ENCODE data around the gene ACOT4.
"Not testable (repeated sequence)": the region's sequence is repeated elsewhere in the genome, so short reads cannot be mapped to it uniquely, and the experiment has no call there.

The ACOT4 gene

DNA sequence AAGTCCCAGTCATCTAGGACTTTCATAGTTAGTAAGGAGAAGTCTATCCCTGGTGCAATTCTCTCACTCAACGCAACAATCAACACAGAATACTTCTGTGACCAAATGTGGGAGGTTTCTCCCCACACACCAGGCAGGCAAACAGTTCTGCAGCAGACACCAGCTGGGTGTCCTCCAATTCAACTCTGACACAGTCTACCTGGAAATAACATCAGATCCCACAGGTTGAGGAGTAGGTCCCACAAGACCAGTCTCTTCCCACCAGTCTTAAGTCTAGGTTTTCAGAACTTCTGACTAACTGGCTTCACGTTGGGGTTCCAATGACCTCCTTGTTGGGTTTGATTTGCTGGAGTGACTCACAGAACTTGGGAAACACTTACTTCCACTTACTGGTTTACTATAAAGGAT, 35.5 kb downstream of the ACOT4 start:
- Histone ChIP-seq H3K36me3 (no peaks in the 10 kb centered on the region), H3K9me3 (no peaks in the 10 kb centered on the region; the same call in 1 of the 2 replicates), H3K27me3 (no peaks in the 10 kb centered on the region), H3K4me3 (ENCODE audit: low read depth, low read length) (no peak overlapping the region), H3K4me1 (peaks cover 6% of the 10 kb centered on the region; the same call in 1 of the 2 replicates)
- TF ChIP-seq, protein P1, sequence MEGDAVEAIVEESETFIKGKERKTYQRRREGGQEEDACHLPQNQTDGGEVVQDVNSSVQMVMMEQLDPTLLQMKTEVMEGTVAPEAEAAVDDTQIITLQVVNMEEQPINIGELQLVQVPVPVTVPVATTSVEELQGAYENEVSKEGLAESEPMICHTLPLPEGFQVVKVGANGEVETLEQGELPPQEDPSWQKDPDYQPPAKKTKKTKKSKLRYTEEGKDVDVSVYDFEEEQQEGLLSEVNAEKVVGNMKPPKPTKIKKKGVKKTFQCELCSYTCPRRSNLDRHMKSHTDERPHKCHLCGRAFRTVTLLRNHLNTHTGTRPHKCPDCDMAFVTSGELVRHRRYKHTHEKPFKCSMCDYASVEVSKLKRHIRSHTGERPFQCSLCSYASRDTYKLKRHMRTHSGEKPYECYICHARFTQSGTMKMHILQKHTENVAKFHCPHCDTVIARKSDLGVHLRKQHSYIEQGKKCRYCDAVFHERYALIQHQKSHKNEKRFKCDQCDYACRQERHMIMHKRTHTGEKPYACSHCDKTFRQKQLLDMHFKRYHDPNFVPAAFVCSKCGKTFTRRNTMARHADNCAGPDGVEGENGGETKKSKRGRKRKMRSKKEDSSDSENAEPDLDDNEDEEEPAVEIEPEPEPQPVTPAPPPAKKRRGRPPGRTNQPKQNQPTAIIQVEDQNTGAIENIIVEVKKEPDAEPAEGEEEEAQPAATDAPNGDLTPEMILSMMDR (IDR thresholded peaks at IDR 0.05; ENCODE audit: low read depth, low read length) = no peak
- no peak for DNase-seq

GRCh38 chr14:73630009-73630780, 38.5 kb downstream of the ACOT4 start:
- H3K4me3 ChIP-seq (ENCODE audit: low read depth, low read length) = no peak overlapping the region
- H3K27me3 ChIP-seq = no peaks in the 10 kb centered on the region
- DNase-seq = peak; percentile 15
- no peaks in the 10 kb centered on the region for H3K36me3 ChIP-seq
- TF ChIP-seq, protein P1 (IDR thresholded peaks at IDR 0.05; ENCODE audit: low read depth, low read length) = no peak
- no peaks in the 10 kb centered on the region; the same call in 1 of the 2 replicates for H3K9me3 ChIP-seq
- peaks cover 6% of the 10 kb centered on the region; the same call in 1 of the 2 replicates for H3K4me1 ChIP-seq

DNA sequence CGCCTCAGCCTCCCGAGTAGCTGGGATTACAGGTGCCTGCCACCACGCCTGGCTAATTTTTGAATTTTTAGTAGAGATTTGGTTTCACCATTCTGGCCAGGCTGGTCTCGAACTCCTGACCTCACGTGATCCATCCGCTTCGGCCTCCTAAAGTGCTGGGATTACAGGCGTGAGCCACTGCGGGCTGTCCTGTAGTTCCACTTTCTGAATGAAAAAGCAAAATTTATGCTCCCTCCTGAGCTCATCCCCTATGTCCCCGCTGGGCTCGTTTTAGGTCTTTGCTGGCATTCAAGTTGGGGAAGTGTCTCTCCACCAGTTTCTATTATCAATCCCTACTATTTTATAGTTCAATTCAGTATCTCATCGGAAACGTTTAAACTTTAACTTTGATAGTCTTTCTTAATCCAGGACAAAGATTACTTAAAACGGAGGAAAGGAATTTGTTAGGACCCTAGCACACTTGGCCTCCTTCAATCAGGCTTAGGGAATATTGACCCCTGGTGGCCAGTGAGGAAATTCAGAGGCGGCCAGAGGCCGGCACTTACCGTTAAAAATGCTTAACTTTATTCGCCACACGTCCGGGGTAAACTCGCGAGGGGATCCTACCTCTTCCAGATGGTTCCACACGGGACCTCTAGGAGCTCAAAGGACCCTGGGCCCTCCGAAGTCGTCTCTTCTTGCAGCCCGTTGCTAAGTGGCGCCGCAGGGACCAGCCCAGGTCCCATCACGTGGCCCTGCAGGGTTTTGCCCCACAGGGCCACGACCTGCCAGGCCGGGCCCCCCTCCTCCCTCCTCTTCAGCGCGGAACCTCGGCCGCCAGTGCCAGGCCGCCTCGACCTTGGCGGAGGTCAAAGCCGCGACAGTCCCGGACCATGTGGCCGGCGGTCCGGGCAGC, 41.7 kb downstream of the ACOT4 start:
- no peaks in the 10 kb centered on the region for H3K27me3 ChIP-seq
- DNase-seq = peak; percentile 57
- TF ChIP-seq, protein P1 (IDR thresholded peaks at IDR 0.05; ENCODE audit: low read depth, low read length) = peak; percentile 91
- H3K4me3 ChIP-seq (ENCODE audit: low read depth, low read length) = peak overlapping the region; percentile 61
- peaks cover 6% of the 10 kb centered on the region; the same call in 1 of the 2 replicates for H3K4me1 ChIP-seq
- H3K36me3 ChIP-seq = no peaks in the 10 kb centered on the region
- H3K9me3 ChIP-seq = no peaks in the 10 kb centered on the region

DNA sequence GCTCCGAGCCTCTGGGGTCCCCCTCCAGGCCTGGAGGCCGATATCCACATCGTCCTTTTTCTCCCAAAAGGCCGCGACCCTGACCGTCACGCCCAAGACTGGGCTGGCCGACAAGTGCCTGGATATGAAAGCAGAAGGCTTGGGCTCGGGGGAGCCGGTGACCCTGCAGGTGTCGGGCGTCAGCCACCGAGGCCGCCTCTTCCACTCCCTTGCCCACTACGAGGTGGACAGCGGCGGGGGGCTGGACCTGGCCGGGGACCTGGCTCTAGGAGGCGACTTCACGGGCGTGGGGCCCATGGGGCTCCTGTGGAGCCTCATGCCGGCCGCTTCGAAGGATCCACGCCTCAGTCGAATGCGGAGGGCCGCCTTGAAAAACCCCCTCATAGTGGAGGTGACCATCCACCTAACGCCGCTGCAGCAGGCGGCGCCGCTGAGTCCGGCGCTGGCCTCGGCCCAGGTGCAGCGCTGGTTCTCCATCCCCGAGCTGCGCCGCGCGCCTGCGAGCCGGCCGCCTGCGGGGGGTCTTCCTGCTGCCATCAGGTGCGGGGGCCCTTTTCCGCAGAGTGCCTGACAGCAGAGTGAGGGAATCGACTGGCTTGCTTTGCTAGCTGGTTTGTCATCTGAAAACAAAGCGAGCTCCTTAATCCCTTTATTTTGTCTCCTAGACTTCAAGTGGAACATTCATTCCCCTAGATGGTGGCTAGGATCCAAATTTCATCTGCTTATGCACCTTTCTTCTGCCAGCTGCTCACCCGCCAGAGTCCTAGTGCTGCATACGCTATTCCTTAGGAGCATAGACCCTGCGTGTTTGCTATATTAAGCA, 42.5 kb downstream of the ACOT4 start:
- Histone ChIP-seq H3K27me3 (no peaks in the 10 kb centered on the region), H3K9me3 (no peaks in the 10 kb centered on the region), H3K4me3 (ENCODE audit: low read depth, low read length) (peak overlapping the region; percentile 61), H3K36me3 (no peaks in the 10 kb centered on the region), H3K4me1 (peaks cover 6% of the 10 kb centered on the region; the same call in 1 of the 2 replicates)
- TF ChIP-seq, protein P1 (IDR thresholded peaks at IDR 0.05; ENCODE audit: low read depth, low read length) = peak; percentile 34; the same call in 1 of the 2 replicates
- peak; percentile 38 for DNase-seq

GRCh38 chr14:73636355-73636754, 44.7 kb downstream of the ACOT4 start:
- H3K36me3 ChIP-seq; H3K4me1 ChIP-seq; H3K27me3 ChIP-seq; H3K4me3 ChIP-seq (ENCODE audit: low read depth, low read length); H3K9me3 ChIP-seq; DNase-seq: not testable (repeated sequence)

- Histone ChIP-seq H3K27me3 (no peaks in the 10 kb centered on the region), H3K4me3 (ENCODE audit: low read depth, low read length) (no peak overlapping the region), H3K4me1 (no peaks in the 10 kb centered on the region), H3K36me3 (no peaks in the 10 kb centered on the region), H3K9me3 (no peaks in the 10 kb centered on the region)
- TF ChIP-seq, protein P1 (IDR thresholded peaks at IDR 0.05; ENCODE audit: low read depth, low read length) = no peak
- no peak for DNase-seq
Observed at GRCh38 chr14:73637830-73638229, 46.2 kb downstream of the ACOT4 start.
